Neural crest cell (in vitro differentiated cells): ENCODE results near the gene RILPL1. TPM values are rescaled to one million over a fixed set of nuclear protein-coding genes. Genes with fewer than 3 reads are reported as not detected.
A peak's percentile ranks its signal among the peaks of the same experiment; 100 is the strongest.
"Not testable (repeated sequence)": the region's sequence is repeated elsewhere in the genome, so short reads cannot be mapped to it uniquely, and the experiment has no call there.

Experiments
- DNase-seq: peaks from one replicate; pipeline ENCODE4 v3.0.0; 2021; ENCODE audit warnings: low read depth, mixed read lengths, low spot score
- H3K27ac Mint-ChIP-seq: one replicate; pipeline ENCODE4 v1.8.0; 2021; ENCODE audit warnings: mild to moderate bottlenecking, mixed read lengths; ENCODE audit not compliant: unreplicated experiment
- H3K27me3 Mint-ChIP-seq: 2 replicates; pipeline ENCODE4 v1.8.0; 2021; ENCODE audit warnings: low read depth, mild to moderate bottlenecking, mixed read lengths
- H3K36me3 Mint-ChIP-seq: 2 replicates; pipeline ENCODE4 v1.8.0; 2021; ENCODE audit warnings: low read depth, mild to moderate bottlenecking, mixed read lengths
- H3K4me1 Mint-ChIP-seq: 2 replicates; pipeline ENCODE4 v1.8.0; 2021; ENCODE audit warnings: mixed read lengths
- H3K4me3 Mint-ChIP-seq: one replicate; pipeline ENCODE4 v1.8.0; 2021; ENCODE audit warnings: mild to moderate bottlenecking, mixed read lengths
- H3K9me3 Mint-ChIP-seq: 2 replicates; pipeline ENCODE4 v1.8.0; 2021; ENCODE audit warnings: mixed read lengths
- CTCF ChIP-seq: fragments of 200-600 bp; sonication (generic); conservative IDR thresholded peaks from 2 replicates; pipeline ENCODE4 v1.5.0; 2021; ENCODE audit warnings: antibody characterized with exemption, mild to moderate bottlenecking
- total RNA-seq: library from RNA; stranded (reverse); gene quantifications from 2 replicates; pipeline ENCODE4 v1.2.1, GENCODE V29; 2021

The RILPL1 gene
- total RNA-seq, 1 donor from 2014 or later: 23.5 TPM

DNA sequence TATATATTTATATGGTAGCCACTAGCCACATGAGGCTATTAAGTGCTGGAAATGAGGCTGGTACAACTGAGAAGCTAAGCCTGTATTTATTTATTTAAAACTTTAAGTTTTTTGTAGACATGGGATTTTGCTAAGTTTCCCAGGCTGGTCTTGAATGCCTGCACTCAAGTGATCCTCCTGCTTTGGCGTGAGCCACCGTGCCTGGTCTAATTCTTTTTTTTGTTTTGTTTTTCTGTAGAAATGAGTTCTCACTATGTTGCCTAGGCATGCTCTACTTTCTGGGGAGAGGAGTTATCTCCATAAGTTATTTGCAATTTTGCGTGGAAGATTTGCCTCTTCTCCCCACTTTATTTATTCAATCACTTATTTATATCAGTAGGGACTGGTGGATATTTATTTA lies 80.4 kb downstream of the RILPL1 start:
- Mint-ChIP-seq H3K4me1 (peaks cover 4% of the 10 kb centered on the region), H3K9me3 (no peaks in the 10 kb centered on the region), H3K4me3 (peak overlapping the region; percentile 44), H3K27ac (no peak overlapping the region), H3K36me3 (no peaks in the 10 kb centered on the region), H3K27me3 (no peaks in the 10 kb centered on the region)
- DNase-seq: no peak
- no peak for TF ChIP-seq CTCF

DNA sequence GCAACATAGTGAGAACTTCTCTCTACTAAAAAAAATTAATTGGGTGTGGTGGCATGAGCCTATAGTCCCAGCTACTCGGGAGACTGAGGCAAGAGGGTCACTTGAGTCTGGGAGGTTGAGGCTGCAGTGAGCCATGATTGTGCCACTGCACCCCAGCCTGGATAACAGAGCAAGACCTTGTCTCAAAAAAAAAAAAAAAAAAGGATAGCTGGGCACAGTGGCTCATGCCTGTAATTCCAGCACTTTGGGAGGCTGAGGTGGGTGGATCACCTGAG lies 81.3 kb downstream of the RILPL1 start:
- not testable (repeated sequence) for H3K27ac Mint-ChIP-seq, H3K4me1 Mint-ChIP-seq, H3K36me3 Mint-ChIP-seq, H3K9me3 Mint-ChIP-seq, H3K27me3 Mint-ChIP-seq, DNase-seq
- H3K4me3 Mint-ChIP-seq: peak overlapping the region; percentile 49

GRCh38 chr12:123450636-123451035 lies 82.9 kb downstream of the RILPL1 start:
- H3K4me3 Mint-ChIP-seq: no peak overlapping the region
- H3K9me3 Mint-ChIP-seq: no peaks in the 10 kb centered on the region
- no peak for TF ChIP-seq CTCF
- no peaks in the 10 kb centered on the region for H3K36me3 Mint-ChIP-seq
- no peak for DNase-seq
- H3K27ac Mint-ChIP-seq: no peak overlapping the region
- no peaks in the 10 kb centered on the region for H3K27me3 Mint-ChIP-seq
- H3K4me1 Mint-ChIP-seq: no peaks in the 10 kb centered on the region

DNA sequence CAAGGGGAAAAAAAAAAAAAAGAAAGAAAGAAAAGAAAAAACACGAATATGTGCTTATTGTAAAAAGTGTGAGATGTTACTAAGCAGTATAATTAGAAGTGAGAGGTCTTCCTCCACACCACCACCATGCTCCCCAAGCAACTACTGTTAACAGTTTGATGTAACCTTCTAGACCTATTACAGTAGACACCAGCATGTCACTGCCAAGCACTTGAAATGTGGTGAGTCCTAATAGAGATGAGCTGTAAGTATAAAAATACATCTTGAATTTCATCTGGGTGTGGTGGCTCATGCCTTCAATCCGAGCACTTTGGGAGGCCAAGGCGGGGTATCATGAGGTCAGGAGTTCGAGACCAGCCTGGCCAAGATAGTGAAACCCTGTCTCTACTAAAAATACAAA lies 83.7 kb downstream of the RILPL1 start:
- H3K4me3 Mint-ChIP-seq: no peak overlapping the region
- no peak for TF ChIP-seq CTCF
- no peaks in the 10 kb centered on the region for H3K4me1 Mint-ChIP-seq
- H3K27ac Mint-ChIP-seq: no peak overlapping the region
- no peaks in the 10 kb centered on the region for H3K27me3 Mint-ChIP-seq
- DNase-seq: no peak
- H3K36me3 Mint-ChIP-seq: no peaks in the 10 kb centered on the region
- no peaks in the 10 kb centered on the region for H3K9me3 Mint-ChIP-seq

DNA sequence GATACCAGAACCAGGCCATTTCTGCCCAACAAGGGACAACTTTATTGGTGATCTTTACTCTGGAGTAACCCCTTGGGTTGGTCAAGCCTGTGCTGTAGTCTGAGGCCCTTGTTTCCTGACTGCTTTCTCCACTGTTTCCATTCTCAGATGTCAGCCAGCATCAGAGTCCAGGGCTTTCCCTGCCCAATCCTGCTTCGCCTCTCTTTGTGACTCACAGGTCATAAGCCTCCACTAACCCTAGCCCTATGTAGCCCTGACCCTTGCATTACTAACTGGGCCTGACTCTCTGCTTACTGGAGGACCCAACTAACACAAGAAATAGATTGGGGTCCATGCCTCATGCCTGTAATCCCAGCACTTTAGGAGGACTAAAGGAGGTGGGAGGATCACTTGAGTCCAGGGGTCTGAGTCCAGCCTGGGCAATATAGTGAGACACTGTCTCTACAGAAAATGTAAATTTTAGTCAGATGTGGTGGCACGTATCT lies 84.2 kb downstream of the RILPL1 start:
- DNase-seq: no peak
- TF ChIP-seq CTCF: no peak
- no peak overlapping the region for H3K27ac Mint-ChIP-seq
- no peak overlapping the region for H3K4me3 Mint-ChIP-seq
- H3K27me3 Mint-ChIP-seq: no peaks in the 10 kb centered on the region
- H3K36me3 Mint-ChIP-seq: no peaks in the 10 kb centered on the region
- no peaks in the 10 kb centered on the region for H3K4me1 Mint-ChIP-seq
- no peaks in the 10 kb centered on the region for H3K9me3 Mint-ChIP-seq

- Mint-ChIP-seq H3K9me3 (no peaks in the 10 kb centered on the region), H3K4me1 (no peaks in the 10 kb centered on the region), H3K27me3 (no peaks in the 10 kb centered on the region), H3K36me3 (no peaks in the 10 kb centered on the region), H3K4me3 (no peak overlapping the region), H3K27ac (no peak overlapping the region)
- no peak for TF ChIP-seq CTCF
- DNase-seq: no peak
Observed at GRCh38 chr12:123446333-123446713, 87.2 kb downstream of the RILPL1 start.
